ENCODE results near the gene SLC16A2.

DNA sequence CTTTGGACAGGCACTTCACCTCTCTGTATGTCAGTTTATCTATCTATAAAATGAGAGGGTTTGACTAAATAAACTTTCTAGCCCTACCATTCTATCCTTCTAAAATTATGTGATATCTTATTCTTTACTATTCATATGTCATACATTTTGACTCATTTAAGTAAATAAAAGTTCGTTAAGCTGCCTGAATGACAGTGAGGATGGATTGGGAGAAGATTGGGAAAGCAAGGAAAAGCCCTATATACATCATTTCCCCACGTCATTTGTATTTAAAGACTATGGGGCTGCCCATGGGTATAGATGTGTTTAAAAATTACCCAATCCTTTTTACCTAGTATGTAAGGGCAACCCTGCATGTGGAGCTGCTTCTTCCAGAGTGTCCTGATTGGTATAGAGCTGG is 5.3 kb downstream of the SLC16A2 start:
- TF ChIP-seq, protein P1, sequence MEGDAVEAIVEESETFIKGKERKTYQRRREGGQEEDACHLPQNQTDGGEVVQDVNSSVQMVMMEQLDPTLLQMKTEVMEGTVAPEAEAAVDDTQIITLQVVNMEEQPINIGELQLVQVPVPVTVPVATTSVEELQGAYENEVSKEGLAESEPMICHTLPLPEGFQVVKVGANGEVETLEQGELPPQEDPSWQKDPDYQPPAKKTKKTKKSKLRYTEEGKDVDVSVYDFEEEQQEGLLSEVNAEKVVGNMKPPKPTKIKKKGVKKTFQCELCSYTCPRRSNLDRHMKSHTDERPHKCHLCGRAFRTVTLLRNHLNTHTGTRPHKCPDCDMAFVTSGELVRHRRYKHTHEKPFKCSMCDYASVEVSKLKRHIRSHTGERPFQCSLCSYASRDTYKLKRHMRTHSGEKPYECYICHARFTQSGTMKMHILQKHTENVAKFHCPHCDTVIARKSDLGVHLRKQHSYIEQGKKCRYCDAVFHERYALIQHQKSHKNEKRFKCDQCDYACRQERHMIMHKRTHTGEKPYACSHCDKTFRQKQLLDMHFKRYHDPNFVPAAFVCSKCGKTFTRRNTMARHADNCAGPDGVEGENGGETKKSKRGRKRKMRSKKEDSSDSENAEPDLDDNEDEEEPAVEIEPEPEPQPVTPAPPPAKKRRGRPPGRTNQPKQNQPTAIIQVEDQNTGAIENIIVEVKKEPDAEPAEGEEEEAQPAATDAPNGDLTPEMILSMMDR (conservative IDR thresholded peaks at IDR 0.05; ENCODE audit: low read depth, low read length): no peak
- TF ChIP-seq EZH2 (IDR thresholded peaks at IDR 0.05; ENCODE audit: borderline replicate concordance, low read depth, low read length, poor library complexity, severe bottlenecking): no peak
